Upper lobe of left lung (tissue), 4 donors: ENCODE measurements around the gene UNC5C.

ENCODE experiments used
- POLR2AphosphoS5 ChIP-seq, 2 donors: sonication (generic); formaldehyde crosslinking; IDR thresholded peaks; one replicate each; pipeline ENCODE4 v1.5.1; 2017; ENCODE audit warnings: antibody characterized with exemption in 2 of 2
- TF ChIP-seq, protein P1 (sequence below), 6 experiments: fragments of 450-650 bp in 4 of 6; fragments of 200-600 bp in 2 of 6; sonication (generic) in 2 of 6; IDR thresholded peaks; one replicate each; pipeline ENCODE4 v1.5.1; 2016 to 2019; ENCODE audit warnings: antibody characterized with exemption in 6 of 6

DNA sequence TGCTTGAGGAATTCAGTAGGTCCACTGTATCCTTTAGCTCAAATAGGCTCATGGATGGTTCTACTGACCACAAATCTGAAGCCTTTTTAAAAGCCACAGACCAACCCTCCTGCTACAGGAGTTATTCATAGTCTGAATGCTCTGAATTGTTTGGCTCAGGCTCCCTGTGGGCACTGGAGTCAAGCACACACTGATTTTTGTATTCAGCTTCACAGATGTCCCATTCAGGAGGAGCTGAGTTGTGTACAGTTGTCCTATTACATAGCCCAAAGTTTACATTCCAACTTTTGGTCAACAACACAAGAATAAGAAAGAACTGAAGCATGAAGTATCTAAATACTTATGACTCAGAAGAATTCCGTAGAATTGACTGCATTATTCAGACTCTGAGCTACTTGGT is 243.9 kb downstream of the UNC5C start:
- TF ChIP-seq POLR2AphosphoS5 (IDR thresholded peaks at IDR 0.05): no peak
- TF ChIP-seq, protein P1, sequence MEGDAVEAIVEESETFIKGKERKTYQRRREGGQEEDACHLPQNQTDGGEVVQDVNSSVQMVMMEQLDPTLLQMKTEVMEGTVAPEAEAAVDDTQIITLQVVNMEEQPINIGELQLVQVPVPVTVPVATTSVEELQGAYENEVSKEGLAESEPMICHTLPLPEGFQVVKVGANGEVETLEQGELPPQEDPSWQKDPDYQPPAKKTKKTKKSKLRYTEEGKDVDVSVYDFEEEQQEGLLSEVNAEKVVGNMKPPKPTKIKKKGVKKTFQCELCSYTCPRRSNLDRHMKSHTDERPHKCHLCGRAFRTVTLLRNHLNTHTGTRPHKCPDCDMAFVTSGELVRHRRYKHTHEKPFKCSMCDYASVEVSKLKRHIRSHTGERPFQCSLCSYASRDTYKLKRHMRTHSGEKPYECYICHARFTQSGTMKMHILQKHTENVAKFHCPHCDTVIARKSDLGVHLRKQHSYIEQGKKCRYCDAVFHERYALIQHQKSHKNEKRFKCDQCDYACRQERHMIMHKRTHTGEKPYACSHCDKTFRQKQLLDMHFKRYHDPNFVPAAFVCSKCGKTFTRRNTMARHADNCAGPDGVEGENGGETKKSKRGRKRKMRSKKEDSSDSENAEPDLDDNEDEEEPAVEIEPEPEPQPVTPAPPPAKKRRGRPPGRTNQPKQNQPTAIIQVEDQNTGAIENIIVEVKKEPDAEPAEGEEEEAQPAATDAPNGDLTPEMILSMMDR (IDR thresholded peaks at IDR 0.05): no peak
